Naive thymus-derived CD4-positive, alpha-beta T cell (primary cell): ENCODE data around the gene FGF7. TPM values are rescaled to one million over a fixed set of nuclear protein-coding genes. Genes with fewer than 3 reads are reported as not detected.
"Not testable (repeated sequence)": the region's sequence is repeated elsewhere in the genome, so short reads cannot be mapped to it uniquely, and the experiment has no call there.

ENCODE experiments used
- ATAC-seq: fragments of 150-1000 bp; cut with Tn5 transposase; 2 replicates; pipeline ENCODE4 v1.10.0; 2021; ENCODE audit warnings: mild to moderate bottlenecking, moderate library complexity
- CTCF ChIA-PET: fragments of 350-600 bp; sonication (Branson Sonifier 250); formaldehyde crosslinking; loops from one replicate; lab custom pipeline; 2021; ENCODE audit warnings: antibody characterized with exemption; lab: Charles Lee
- POLR2A ChIA-PET: fragments of 350-600 bp; sonication (Branson Sonifier 250); formaldehyde crosslinking; loops from one replicate; lab custom pipeline; 2021; ENCODE audit warnings: antibody characterized with exemption, inconsistent platforms; lab: Charles Lee
- DNase-seq, 9 donors: peaks; one replicate each; pipeline versions ENCODE4 v3.0.0 to v3.0.0-alpha.2; 2020 to 2022; ENCODE audit warnings: mixed read lengths in 1 of 9
- H3K27ac ChIP-seq: one replicate; pipeline ENCODE4 v1.7.0; 2013; ENCODE audit warnings: mild to moderate bottlenecking, low read depth, low read length, moderate library complexity
- H3K27me3 ChIP-seq, 2 donors: one replicate each; pipeline ENCODE4 v1.7.0; 2013; ENCODE audit warnings: low read length in 2 of 2, mild to moderate bottlenecking in 2 of 2, moderate library complexity in 2 of 2; ENCODE audit not compliant: control insufficient read depth in 2 of 2, insufficient read depth in 2 of 2
- H3K36me3 ChIP-seq, 3 experiments: 1 replicate in 2 of 3; 2 replicates in 1 of 3; pipeline ENCODE4 v1.7.0; 2013; ENCODE audit warnings: low read length in 3 of 3, mild to moderate bottlenecking in 3 of 3, moderate library complexity in 1 of 3; ENCODE audit not compliant: insufficient read depth in 3 of 3, control insufficient read depth in 2 of 3
- H3K4me1 ChIP-seq, 2 donors: one replicate each; pipeline ENCODE4 v1.7.0; 2013; ENCODE audit warnings: low read length in 2 of 2, mild to moderate bottlenecking in 2 of 2, moderate library complexity in 1 of 2; ENCODE audit not compliant: control insufficient read depth in 2 of 2, insufficient read depth in 2 of 2
- H3K4me3 ChIP-seq: 2 replicates; pipeline ENCODE4 v1.7.0; 2013; ENCODE audit warnings: mild to moderate bottlenecking, low read length
- H3K9me3 ChIP-seq, 3 experiments: 1 replicate in 2 of 3; 2 replicates in 1 of 3; pipeline ENCODE4 v1.7.0; 2013; ENCODE audit warnings: low read length in 3 of 3; ENCODE audit not compliant: control insufficient read depth in 2 of 3
- H3K27ac Mint-ChIP-seq, 9 donors: one replicate each; pipeline ENCODE4 v1.8.0; 2020 to 2022; ENCODE audit warnings: mixed read lengths in 9 of 9, mild to moderate bottlenecking in 8 of 9, moderate library complexity in 5 of 9, inconsistent platforms in 2 of 9
- H3K27me3 Mint-ChIP-seq, 5 donors: one replicate each; pipeline ENCODE4 v1.8.0; 2021 to 2022; ENCODE audit warnings: mixed read lengths in 5 of 5, mild to moderate bottlenecking in 1 of 5
- H3K36me3 Mint-ChIP-seq, 5 donors: one replicate each; pipeline ENCODE4 v1.8.0; 2020 to 2022; ENCODE audit warnings: mixed read lengths in 5 of 5, mild to moderate bottlenecking in 3 of 5, inconsistent platforms in 1 of 5
- H3K4me1 Mint-ChIP-seq, 7 donors: one replicate each; pipeline ENCODE4 v1.8.0; 2020 to 2022; ENCODE audit warnings: mixed read lengths in 7 of 7, mild to moderate bottlenecking in 3 of 7, inconsistent platforms in 1 of 7
- H3K4me3 Mint-ChIP-seq, 10 donors: one replicate each; pipeline ENCODE4 v1.8.0; 2020 to 2022; ENCODE audit warnings: mild to moderate bottlenecking in 10 of 10, mixed read lengths in 10 of 10, moderate library complexity in 6 of 10, inconsistent platforms in 2 of 10
- H3K9me3 Mint-ChIP-seq, 11 donors: one replicate each; pipeline ENCODE4 v1.8.0; 2020 to 2022; ENCODE audit warnings: mixed read lengths in 11 of 11, mild to moderate bottlenecking in 4 of 11, inconsistent platforms in 1 of 11, moderate library complexity in 1 of 11
- intact Hi-C, 2 donors: fragments of 100-400 bp; cut with micrococcal nuclease; formaldehyde crosslinking; loops; one replicate each; pipeline ENCODE4 v1.15.1; 2023
- polyA plus RNA-seq, 2 donors: library from polyadenylated mRNA; unstranded; fragments of 300-500 nt; fragmentation: Illumina TruSeq; gene quantifications; one replicate each; pipeline ENCODE4 v1.2.3, GENCODE V29; 2021
- total RNA-seq, 6 experiments: library from RNA in 5 of 6; stranded (reverse) in 5 of 6; gene quantifications; 1 replicate in 5 of 6; 2 replicates in 1 of 6; pipeline ENCODE4 v1.2.3 and lab custom pipeline; 2021 to 2026

FGF7 gene
- total and polyA plus RNA-seq, 7 experiments from 2014 or later: 0.05 to 0.34 (median 0.09) TPM; not detected in 1

GRCh38 chr15:49402515-49403296 lies 20.3 kb upstream of the FGF7 start:
- H3K4me3 Mint-ChIP-seq, H3K4me3 ChIP-seq, H3K4me1 ChIP-seq, H3K36me3 Mint-ChIP-seq, H3K27ac ChIP-seq, ATAC-seq, H3K4me1 Mint-ChIP-seq, DNase-seq, H3K9me3 ChIP-seq, H3K27me3 ChIP-seq, intact Hi-C loops, H3K36me3 ChIP-seq, CTCF ChIA-PET, POLR2A ChIA-PET, H3K27me3 Mint-ChIP-seq, H3K27ac Mint-ChIP-seq: not testable (repeated sequence)
- H3K9me3 Mint-ChIP-seq: peaks cover 0 to 35% (median 8%) of the 10 kb centered on the region in 11 donors

DNA sequence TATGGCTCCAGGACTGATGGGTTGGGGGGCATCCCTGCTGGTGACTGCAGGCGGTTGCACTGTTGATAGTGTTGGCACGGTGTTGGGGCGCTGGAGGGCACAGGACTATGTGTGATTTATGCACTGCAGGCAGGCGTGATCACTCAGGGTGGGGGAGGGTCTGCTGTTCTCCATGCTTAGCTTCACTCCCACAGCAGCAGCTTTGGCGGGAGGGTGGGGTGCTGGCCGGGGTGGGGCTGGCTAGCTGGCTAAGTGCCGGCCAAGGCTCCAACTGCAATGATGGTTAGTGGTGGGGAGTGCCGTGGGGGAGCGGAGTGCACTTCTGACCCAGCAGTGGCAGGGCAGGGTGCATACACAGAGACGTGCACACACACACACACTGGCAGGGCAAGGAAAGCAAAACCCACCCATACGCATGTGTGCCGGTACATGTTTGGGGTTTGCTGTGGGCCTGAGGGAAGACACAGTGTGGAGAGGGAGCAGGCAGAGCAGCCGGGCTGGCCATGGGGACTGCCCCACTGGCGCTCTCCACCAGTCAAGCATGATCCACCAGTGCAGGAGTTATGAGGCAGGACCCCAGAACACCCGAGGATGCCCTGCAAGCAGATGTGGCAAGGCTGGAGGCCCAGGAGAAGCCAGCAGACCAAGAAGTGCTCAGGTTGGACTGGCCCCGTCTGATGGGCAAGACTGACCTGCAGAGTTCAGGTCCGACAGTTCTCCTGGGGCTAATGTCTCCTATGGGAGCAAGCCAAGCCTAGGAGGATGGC lies 16.5 kb upstream of the FGF7 start:
- no peak overlapping the region for H3K27ac Mint-ChIP-seq
- CTCF ChIA-PET: no interaction called here
- no peak overlapping the region for H3K27ac ChIP-seq
- no peaks in the 10 kb centered on the region for H3K27me3 ChIP-seq
- peaks cover 0 to 35% (median 8%) of the 10 kb centered on the region in 11 donors for H3K9me3 Mint-ChIP-seq
- peaks cover 0 to 8% (median 0%) of the 10 kb centered on the region in 5 donors for H3K36me3 Mint-ChIP-seq
- H3K4me1 ChIP-seq: no peaks in the 10 kb centered on the region
- no peak for ATAC-seq
- no peak for DNase-seq
- H3K9me3 ChIP-seq: no peaks in the 10 kb centered on the region
- H3K4me3 ChIP-seq: no peak overlapping the region
- no peaks in the 10 kb centered on the region for H3K36me3 ChIP-seq
- POLR2A ChIA-PET: no interaction called here
- intact Hi-C loops: no loop called here
- H3K4me3 Mint-ChIP-seq: no peak overlapping the region
- peaks cover 0 to 19% (median 16%) of the 10 kb centered on the region in 5 donors for H3K27me3 Mint-ChIP-seq
- H3K4me1 Mint-ChIP-seq: no peaks in the 10 kb centered on the region

DNA sequence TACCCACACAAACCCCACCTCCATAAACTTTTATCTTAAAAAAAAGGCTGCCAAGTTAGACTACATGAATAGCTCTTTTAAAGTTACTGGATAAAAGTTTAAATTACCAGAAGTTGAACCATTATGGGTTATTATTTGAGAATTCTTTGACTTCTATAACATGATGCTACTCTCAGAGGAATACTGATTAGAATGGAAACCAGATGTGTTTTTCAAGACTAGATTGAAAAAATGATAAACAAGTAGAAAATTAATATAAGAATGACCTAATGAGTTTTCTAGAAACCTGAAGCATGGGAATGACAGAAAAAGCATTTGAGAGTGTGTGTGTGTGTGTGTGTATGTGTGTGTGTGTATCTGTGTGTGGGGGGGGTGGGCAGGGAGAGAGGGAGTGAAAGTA lies 12.4 kb upstream of the FGF7 start:
- Histone ChIP-seq H3K27me3 (no peaks in the 10 kb centered on the region), H3K27ac (no peak overlapping the region), H3K4me1 (no peaks in the 10 kb centered on the region), H3K9me3 (no peaks in the 10 kb centered on the region), H3K4me3 (no peak overlapping the region), H3K36me3 (no peaks in the 10 kb centered on the region)
- ATAC-seq (no peak), DNase-seq (no peak)
- ChIA-PET POLR2A (no interaction called here), CTCF (interaction anchor here (0.6 kb wide), 1 partner anchor 175 kb away, joined by 3 read pairs; no protein-coding TSS in a partner anchor)
- Mint-ChIP-seq H3K4me3 (no peak overlapping the region), H3K4me1 (no peaks in the 10 kb centered on the region), H3K36me3 (no peaks in the 10 kb centered on the region), H3K27ac (no peak overlapping the region), H3K27me3 (peaks cover 5 to 40% (median 21%) of the 10 kb centered on the region in 5 donors), H3K9me3 (no peaks in the 10 kb centered on the region)
- intact Hi-C loops: no loop called here

- Histone ChIP-seq H3K36me3 (no peaks in the 10 kb centered on the region), H3K27ac (no peak overlapping the region), H3K4me3 (no peak overlapping the region), H3K27me3 (no peaks in the 10 kb centered on the region), H3K9me3 (no peaks in the 10 kb centered on the region), H3K4me1 (no peaks in the 10 kb centered on the region)
- H3K36me3 Mint-ChIP-seq: no peaks in the 10 kb centered on the region
- ATAC-seq: no peak
- H3K4me3 Mint-ChIP-seq: no peak overlapping the region
- DNase-seq: no peak
- peaks cover 9 to 40% (median 31%) of the 10 kb centered on the region in 5 donors for H3K27me3 Mint-ChIP-seq
- no peak overlapping the region for H3K27ac Mint-ChIP-seq
- CTCF ChIA-PET: no interaction called here
- POLR2A ChIA-PET: no interaction called here
- H3K4me1 Mint-ChIP-seq: no peaks in the 10 kb centered on the region
- intact Hi-C loops: no loop called here
- H3K9me3 Mint-ChIP-seq: no peaks in the 10 kb centered on the region
Measured at GRCh38 chr15:49412797-49413196, 10.2 kb upstream of the FGF7 start.

DNA sequence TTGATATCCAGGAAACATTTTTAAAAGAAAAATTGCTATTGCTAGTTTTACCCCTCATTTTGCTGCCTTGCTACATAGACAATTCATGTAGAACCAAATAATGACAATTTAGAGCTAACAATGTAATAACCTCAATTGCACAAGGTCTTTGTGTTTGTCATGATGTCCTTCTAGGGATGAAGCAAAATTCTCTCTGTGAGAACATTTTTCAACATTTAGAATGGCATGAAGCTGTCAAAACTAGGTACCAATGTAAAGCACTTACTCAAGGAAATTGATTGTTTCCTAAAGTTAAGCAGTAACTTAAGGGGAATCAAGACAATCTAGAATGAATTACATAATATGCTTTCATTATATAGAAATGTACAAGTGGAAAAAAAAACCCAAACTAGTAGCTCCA lies 7.9 kb upstream of the FGF7 start:
- Mint-ChIP-seq H3K27ac (no peak overlapping the region), H3K4me1 (no peaks in the 10 kb centered on the region), H3K4me3 (no peak overlapping the region), H3K9me3 (no peaks in the 10 kb centered on the region), H3K36me3 (no peaks in the 10 kb centered on the region), H3K27me3 (peaks cover 9 to 34% (median 24%) of the 10 kb centered on the region in 5 donors)
- no peak for DNase-seq
- ATAC-seq: no peak
- intact Hi-C loops: no loop called here
- Histone ChIP-seq H3K27ac (no peak overlapping the region), H3K27me3 (no peaks in the 10 kb centered on the region), H3K36me3 (no peaks in the 10 kb centered on the region), H3K9me3 (no peaks in the 10 kb centered on the region), H3K4me3 (no peak overlapping the region), H3K4me1 (no peaks in the 10 kb centered on the region)
- ChIA-PET POLR2A (no interaction called here), CTCF (no interaction called here)

DNA sequence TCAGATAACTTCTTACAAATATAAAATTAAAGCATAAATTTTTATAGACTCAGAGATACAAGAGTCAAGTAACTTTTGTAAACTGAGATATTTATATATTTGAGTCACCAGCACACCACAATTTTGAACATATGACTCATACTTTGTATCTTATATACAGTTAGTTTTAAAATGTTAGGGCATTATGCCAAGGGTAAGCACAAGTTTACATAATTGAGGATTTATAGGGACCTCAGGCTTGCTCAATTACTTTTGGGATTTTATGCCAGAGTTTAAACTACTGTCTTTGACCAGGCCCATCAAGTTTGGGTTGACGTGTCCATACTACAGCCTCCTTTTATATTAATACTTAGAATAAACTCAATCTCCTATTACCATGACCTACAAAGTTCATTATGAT lies 7.4 kb upstream of the FGF7 start:
- Histone ChIP-seq H3K36me3 (no peaks in the 10 kb centered on the region), H3K4me1 (no peaks in the 10 kb centered on the region), H3K4me3 (no peak overlapping the region), H3K9me3 (no peaks in the 10 kb centered on the region), H3K27me3 (no peaks in the 10 kb centered on the region), H3K27ac (no peak overlapping the region)
- Mint-ChIP-seq H3K36me3 (no peaks in the 10 kb centered on the region), H3K4me3 (no peak overlapping the region), H3K27ac (no peak overlapping the region), H3K4me1 (no peaks in the 10 kb centered on the region), H3K9me3 (no peaks in the 10 kb centered on the region), H3K27me3 (peaks cover 9 to 32% (median 22%) of the 10 kb centered on the region in 5 donors)
- ChIA-PET CTCF (no interaction called here), POLR2A (no interaction called here)
- intact Hi-C loops: no loop called here
- ATAC-seq: no peak
- no peak for DNase-seq
